Fibroblast of upper back skin (primary cell): ENCODE results near the gene C6orf132.

Source experiments
- DNase-seq: peaks from one replicate; pipeline ENCODE4 v3.0.0-alpha.2; 2013

Gene C6orf132

DNA sequence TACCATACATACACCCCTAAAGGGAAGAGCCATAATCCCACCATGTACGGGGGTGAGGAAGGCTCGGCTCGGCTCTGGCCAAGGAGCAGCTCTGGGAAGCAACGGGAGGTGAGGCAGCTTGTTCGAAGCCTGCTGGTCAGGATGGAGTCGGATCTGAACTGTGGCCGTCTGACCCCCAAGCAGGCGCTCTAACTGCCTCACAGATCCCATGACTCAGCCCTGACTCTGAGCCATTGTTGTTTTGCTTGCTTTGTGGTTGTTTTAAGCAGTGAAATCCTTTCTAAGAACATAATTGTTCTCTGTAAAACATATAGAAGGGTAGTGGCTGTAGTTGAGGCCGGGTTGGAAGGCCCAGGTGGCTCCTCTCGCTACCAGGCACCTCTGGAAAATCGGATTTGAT is 10.9 kb downstream of the C6orf132 start:
- DNase-seq: peak; percentile 50

DNA sequence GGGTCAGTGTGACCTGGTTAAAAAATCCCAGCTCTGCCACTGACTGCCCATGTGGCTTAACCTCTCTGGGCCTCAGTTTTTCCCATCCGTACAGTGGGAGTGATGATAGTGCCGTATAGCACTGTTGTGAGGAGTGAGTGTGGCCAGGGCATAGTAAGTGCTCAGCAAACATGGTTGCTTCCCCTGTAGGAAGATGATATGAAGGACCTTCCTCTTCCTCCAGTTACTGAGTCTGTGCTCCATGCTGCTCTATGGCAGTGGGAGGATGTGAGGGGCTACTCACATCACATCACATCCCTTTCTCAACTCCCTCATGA is 13.1 kb downstream of the C6orf132 start:
- no peak for DNase-seq

GRCh38 chr6:42128460-42129359 is 13.7 kb downstream of the C6orf132 start:
- DNase-seq: no peak

DNA sequence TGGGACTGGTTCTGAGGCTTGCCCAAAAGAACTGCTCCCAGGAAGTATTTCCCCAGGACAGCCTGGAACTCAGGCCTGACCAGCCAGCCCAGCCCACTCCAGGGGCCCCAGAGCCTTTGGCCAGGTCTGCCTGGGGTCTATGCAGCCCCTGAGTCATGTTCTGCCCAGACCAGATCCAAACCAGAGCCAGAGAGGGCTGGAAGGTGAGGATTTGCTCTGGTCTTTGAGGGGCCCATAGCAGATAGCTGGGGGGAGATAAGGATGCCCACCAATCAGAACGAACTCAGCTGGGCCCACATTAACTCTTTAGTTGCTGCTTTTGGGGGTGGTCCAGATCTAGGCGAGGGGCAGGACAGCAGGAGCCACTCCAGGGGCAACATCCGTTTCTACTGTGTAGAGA is 16.8 kb downstream of the C6orf132 start:
- no peak for DNase-seq

GRCh38 chr6:42125231-42125630 is 17.2 kb downstream of the C6orf132 start:
- DNase-seq: no peak

DNA sequence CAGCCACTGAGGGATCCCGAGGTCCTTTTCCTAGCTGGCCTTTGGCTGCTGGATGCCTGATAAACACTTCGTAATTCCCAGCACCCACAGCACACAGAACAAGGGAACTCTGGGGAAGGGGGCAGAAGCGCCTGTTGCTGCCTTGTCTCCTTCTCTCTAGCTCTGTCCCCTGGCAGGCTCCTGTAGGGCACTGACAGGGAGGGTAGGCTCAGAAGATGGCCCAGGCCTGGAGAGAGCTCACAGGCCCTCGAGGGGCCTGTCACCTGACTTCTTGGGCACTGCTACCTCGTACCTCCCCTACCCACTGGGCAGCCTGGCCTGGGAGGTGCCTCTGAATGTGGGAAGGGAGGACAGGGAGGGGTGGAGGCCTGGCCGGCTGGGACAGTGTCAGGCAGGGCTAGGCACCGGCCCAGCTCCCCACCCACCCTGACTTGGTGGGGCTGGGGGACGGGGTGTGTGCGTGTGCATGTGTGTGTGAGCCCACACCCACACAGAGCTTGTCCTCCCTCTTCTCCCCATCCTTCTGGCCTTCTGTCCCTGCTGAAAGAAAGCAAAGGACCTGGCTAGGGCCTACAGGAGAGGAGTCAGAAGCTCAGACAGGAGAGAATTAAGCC is 18.1 kb downstream of the C6orf132 start:
- no peak for DNase-seq

DNA sequence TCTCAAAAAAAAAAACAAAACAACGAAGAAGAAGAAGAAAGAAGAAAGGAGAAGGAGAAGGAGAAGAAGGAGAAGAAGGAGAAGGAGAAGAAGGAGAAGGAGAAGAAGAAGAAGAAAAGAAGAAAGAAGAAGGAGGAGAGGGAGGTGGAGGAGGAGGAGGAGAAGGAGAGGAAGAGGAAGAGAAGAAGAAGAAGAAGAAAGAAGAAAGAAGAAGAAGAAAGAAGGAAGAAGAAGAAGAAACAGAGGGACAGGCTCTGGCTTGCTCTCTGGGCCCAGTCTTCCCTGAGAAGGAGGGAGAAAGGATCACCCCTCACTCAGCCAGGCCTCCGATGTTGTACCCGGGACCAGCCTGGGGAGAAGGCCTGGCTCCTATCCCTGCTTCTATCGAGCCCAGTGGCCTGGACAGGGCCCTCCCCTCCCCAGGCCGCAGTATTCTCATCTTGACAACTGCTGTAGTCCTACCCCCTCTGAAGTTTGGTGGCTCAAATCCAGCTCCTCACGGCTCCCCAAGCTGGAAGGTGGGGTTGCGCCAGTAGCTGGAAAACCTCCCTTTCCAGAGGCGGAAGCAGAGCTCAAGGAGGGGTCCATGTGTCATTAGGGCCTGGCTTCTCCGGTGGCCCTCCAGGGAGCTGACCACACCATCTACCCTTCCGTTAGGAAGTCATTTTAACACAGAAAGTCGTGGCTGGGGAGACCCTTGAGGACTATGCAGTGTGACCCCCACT is 18.9 kb downstream of the C6orf132 start:
- no peak for DNase-seq

DNA sequence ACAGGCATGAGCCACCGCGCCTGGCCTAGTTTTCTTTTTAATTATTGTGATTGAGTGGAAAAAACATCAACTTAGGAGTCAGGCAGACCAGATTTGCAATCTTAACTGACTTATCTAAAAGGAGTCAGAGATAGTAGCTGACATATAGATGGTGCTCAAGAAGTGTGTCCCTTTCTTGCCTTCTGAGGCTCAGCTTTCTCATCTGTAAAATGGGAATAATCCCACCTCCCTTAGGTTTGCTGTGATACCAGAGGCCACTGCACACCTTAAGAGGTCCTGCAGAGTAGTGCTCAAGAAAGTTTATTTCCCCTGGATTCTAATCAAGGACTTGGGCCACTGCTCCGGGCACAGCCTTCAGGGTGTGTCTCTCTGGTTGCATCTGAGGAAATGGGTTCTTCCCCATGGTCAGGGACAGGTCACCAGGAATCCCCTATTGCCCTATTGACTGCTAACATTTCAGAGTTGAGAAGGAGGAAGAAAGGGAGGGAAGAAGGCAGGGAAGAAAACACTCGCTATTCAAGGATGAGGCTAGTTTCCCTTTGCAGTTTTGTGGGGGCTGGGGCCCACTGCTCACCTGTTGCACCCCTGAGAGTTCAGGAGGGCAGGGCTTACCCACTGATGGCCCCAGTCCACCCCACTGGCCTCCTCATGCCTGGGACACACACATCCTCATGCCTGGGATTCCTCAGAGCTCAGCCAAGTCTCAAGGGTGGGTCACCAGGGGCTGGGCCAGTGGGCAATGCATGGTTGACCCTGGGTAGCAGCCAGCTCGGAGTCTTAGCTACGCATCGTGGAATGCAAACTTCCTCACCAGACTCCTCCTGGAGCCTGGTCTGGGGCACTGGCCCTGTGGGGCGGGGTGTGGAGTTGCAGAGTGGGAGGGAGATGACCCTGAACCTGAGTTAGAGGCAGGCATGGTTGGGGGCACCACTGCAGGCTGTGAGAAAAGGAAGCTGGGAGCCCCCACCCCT is 21.2 kb downstream of the C6orf132 start:
- peak; percentile 23 for DNase-seq

DNA sequence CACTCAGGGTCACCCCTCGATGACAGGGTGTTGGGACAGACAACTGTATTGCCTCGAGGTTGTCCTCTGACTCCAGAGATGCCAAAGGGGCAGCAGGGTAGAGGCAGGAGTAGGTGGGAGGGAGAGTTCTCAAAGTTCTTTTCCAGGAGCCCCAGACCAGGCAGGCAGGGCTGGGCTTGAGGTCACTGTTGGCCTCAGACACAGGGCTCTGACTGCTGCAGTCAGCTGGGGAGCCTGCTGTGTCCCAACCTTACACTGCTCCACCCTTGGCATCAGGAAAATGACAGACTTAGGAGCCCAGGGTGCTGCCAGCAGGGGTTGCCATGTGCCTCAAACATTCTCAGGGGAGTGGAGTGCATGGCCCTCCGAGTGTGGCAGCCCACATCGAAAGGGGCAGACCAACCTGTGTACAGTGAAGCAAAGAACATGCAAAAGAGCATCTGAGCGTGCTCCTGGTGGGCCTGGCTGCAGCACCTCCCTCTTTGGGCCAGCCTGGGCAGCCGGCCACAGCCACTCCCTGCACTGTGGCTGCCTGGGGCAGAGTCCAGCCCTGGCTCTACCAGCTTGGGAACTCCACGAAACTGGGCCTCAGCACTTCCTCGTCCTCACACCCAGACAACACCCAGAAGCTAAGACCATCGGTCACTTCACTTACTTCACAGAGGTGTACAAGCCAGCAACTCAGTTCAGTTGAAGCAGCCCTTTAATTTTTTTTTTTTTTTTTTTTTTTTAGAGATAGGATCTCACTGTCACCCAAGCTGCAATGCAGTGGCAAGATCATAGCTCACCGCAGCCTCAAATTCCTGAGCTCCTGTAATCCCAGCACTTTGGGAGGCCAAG is 24.0 kb downstream of the C6orf132 start:
- no peak for DNase-seq

- no peak for DNase-seq
Measured at GRCh38 chr6:42117843-42118161, 24.6 kb downstream of the C6orf132 start.

- DNase-seq: no peak
Measured at GRCh38 chr6:42113936-42114636, 28.3 kb downstream of the C6orf132 start.

GRCh38 chr6:42112351-42112750 is 30.1 kb downstream of the C6orf132 start:
- DNase-seq: no peak

- DNase-seq: no peak
Measured at GRCh38 chr6:42110683-42111082, 31.7 kb downstream of the C6orf132 start.

- DNase-seq: no peak
Measured at GRCh38 chr6:42108071-42108470, 34.3 kb downstream of the C6orf132 start.

DNA sequence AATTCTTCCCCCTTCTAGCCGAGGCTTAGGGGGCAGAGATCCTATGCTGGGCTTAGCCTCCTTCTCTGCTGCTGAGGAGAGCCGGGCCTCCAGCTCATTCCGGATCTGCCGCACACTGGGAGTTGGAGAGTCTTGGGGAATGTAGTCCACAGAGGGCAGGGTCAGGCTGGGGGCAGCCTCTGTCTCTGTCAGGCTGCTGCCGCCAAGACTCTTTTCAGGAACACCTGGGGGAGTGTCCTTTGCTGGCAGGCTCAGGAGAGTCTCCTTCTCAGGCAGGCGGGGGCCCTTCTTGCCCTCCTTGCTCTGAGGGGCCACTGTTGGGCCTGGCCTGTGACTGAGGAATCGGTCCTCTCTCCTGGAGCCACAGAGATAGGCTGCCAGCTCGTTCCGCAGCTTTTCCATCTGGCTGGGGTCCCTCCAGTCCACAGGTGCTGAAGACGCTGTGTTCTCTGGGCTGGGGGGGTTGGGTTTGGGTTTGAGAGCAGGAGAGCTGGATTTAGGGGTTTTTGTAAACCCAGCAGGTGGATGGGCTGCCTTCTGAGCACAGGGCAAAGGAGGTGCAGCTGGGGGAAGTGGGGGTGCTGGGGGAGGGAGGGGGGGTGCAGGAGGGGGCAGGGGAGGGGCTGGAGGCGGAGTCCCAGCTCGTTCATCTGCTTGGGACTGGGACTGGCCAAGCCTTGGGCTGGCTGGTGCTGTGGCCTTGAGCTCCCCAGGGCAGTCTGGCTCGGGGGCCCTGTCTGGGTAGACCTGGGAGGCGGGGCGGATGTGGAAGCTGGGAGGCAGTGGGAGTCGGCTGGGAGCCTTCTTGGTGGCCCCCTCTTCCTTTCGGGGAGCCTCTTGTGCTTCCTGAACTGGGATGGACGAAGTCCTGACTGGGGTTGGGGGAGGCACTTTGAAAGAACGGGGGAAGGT is 36.1 kb downstream of the C6orf132 start:
- DNase-seq: no peak

DNA sequence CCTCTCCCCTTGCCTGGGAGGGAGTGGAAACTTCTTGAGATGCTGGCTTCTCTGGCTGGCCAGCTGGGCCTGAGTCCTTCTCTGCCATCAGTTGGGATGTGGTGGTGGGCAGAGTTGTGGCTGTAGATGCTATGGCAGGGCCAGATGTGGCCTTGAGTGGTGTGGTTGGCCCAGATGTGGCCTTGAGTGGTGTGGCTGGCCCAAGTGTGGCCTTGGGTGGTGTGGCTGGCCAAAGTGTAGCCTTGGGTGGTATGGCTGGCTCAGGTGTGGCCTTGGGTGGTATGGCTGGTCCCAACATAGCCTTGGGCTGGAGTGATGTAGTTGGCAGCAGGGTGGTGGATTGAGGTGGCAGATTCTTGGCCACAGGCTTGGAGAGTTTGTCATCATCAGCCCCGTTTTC is 36.7 kb downstream of the C6orf132 start:
- no peak for DNase-seq

DNA sequence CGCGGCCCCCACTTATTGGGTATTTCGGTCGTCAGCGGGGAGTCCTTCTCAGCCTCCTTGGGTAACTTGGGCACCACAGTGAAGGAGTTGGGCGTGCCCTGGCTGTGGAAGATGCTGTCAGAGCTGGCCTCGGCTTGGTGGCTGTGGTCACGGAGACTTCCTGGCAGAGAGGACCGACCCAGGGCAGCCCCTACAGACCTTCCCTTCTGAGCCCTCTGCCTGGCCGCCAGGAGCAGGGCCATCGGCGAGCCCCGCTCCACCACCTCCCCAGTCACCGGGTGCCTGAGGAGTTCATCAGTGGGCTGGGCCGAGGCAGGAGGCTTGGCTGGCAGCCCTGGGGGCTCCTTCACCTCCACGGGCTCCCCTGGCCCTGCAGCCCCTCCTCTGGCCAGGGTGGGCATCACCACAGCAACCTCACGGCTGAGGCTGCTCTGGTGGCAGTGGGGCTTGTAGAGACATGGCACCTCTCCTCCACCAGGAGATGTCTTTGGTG is 37.2 kb downstream of the C6orf132 start:
- DNase-seq: no peak

DNA sequence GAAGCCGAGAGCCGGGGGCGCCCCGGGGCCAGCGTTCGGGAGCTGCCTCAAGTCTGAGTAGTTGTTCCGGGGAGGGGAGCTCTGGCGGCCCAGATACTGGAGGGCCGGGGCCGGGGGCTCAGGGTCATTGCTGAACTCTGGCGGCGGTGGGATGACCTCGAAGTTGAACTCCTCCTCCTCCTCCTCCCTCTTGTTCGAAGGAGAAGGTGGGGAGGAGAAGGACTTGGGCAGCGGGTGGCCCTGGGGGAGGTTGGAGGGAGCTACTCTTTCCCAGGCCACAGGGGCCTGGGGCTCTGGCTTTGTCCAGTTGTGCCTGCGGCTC is 37.7 kb downstream of the C6orf132 start:
- no peak for DNase-seq

- DNase-seq: peak; percentile 40
Measured at GRCh38 chr6:42104095-42104803, 38.2 kb downstream of the C6orf132 start.

DNA sequence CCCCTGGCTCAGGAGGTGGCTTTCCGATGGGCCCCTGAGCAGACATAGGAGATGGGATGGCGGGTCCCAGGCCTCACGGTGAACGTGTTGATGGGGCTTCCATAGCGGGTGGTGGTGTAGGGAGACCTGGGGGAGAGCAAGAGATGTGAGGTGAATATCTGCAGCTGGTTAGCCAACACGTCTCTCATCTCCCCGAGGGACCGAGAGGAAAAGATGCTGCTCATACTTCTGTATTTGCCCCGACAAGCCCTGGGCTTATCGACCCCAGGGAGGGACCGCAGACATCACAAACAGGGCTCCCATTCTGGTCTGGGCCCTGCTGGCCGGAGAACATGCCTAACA is 38.7 kb downstream of the C6orf132 start:
- DNase-seq: no peak
